ENCODE results near the gene GVQW3. TPM values are rescaled to one million over a fixed set of nuclear protein-coding genes. Genes with fewer than 3 reads are reported as not detected.

The GVQW3 gene
- total and polyA plus RNA-seq, 2 of the 13 experiments (the other 11 are each of a cell fraction or from before 2014, with no cell fraction given): 5.0 to 5.6 TPM

- TF ChIP-seq ZNF280B (CRISPR knock-in tag; IDR thresholded peaks at IDR 0.05; ENCODE audit: borderline replicate concordance): no peak; the same call in 1 of the 2 replicates
- no peak for TF ChIP-seq JUND (CRISPR knock-in tag; IDR thresholded peaks at IDR 0.05)
- peak; percentile 45; the same call in 1 of the 2 replicates for TF ChIP-seq TFDP2 (CRISPR knock-in tag; IDR thresholded peaks at IDR 0.05)
- TF ChIP-seq ZNF704 (CRISPR knock-in tag; IDR thresholded peaks at IDR 0.05; ENCODE audit: borderline replicate concordance): peak; percentile 57; the same call in 1 of the 2 replicates
- TF ChIP-seq MLLT10 (CRISPR knock-in tag; IDR thresholded peaks at IDR 0.05): no peak
- no peak for TF ChIP-seq WIZ (CRISPR knock-in tag; IDR thresholded peaks at IDR 0.05)
- TF ChIP-seq ZFP82 (CRISPR knock-in tag; IDR thresholded peaks at IDR 0.05; ENCODE audit: borderline replicate concordance): no peak
- TF ChIP-seq PAXIP1 (CRISPR knock-in tag; conservative IDR thresholded peaks at IDR 0.05): no peak
- no peak; the same call in 1 of the 2 replicates for TF ChIP-seq ZNF709 (CRISPR knock-in tag; IDR thresholded peaks at IDR 0.05)
- no peak for TF ChIP-seq ATF6 (CRISPR knock-in tag; conservative IDR thresholded peaks at IDR 0.05)
- TF ChIP-seq ZNF510 (CRISPR knock-in tag; IDR thresholded peaks at IDR 0.05; ENCODE audit: low read depth): no peak
- TF ChIP-seq ZBTB7B (CRISPR knock-in tag; IDR thresholded peaks at IDR 0.05): no peak
- TF ChIP-seq ZSCAN20 (CRISPR knock-in tag; IDR thresholded peaks at IDR 0.05; ENCODE audit: borderline replicate concordance): no peak; the same call in 1 of the 2 replicates
- TF ChIP-seq ZNF430 (CRISPR knock-in tag; IDR thresholded peaks at IDR 0.05): 0 out of 2 replicates have a peak, but pooled peaks have one; percentile 21
- no peak for TF ChIP-seq SNAPC2 (CRISPR knock-in tag; IDR thresholded peaks at IDR 0.05)
- no peak for TF ChIP-seq TAF1 (CRISPR knock-in tag; IDR thresholded peaks at IDR 0.05)
- TF ChIP-seq ZNF230 (CRISPR knock-in tag; IDR thresholded peaks at IDR 0.05): no peak
Measured at GRCh38 chr11:76445121-76446084, 64.3 kb downstream of the GVQW3 start (continued).
